OCI-LY1 (cell line): Measurements from ENCODE around the gene HMG20B.

ENCODE experiments used
- H2AFZ ChIP-seq: fragments of 200-600 bp; sonication (generic), shearing (Covaris generic); 2 replicates; pipeline ENCODE4 v1.6.0; 2014; ENCODE audit warnings: antibody characterized with exemption, mild to moderate bottlenecking, low read length
- H3F3A ChIP-seq: fragments of 200-600 bp; sonication (generic), shearing (Covaris generic); 2 replicates; pipeline ENCODE4 v1.6.0; 2014; ENCODE audit warnings: mild to moderate bottlenecking, antibody characterized with exemption, low read length, moderate library complexity; ENCODE audit not compliant: insufficient read depth
- H3K27ac ChIP-seq: fragments of 200-600 bp; sonication (generic); 2 replicates; pipeline ENCODE4 v1.5.1; 2014; ENCODE audit warnings: low read length, mixed run types, mild to moderate bottlenecking, low read depth; ENCODE audit not compliant: poor library complexity, severe bottlenecking
- H3K27me3 ChIP-seq: fragments of 200-600 bp; sonication (generic); 2 replicates; pipeline ENCODE4 v1.6.0; 2014; ENCODE audit warnings: antibody characterized with exemption, mild to moderate bottlenecking, low read length, moderate library complexity; ENCODE audit not compliant: insufficient read depth
- H3K36me3 ChIP-seq: fragments of 200-600 bp; sonication (generic); 2 replicates; pipeline ENCODE4 v1.6.1; 2014; ENCODE audit warnings: mild to moderate bottlenecking, antibody characterized with exemption, low read length, moderate library complexity, mixed read lengths; ENCODE audit not compliant: insufficient read depth
- H3K4me1 ChIP-seq: fragments of 200-600 bp; sonication (generic); 2 replicates; pipeline ENCODE4 v1.5.1; 2014; ENCODE audit warnings: mild to moderate bottlenecking, low read length, moderate library complexity; ENCODE audit not compliant: insufficient read depth, severe bottlenecking
- H3K4me2 ChIP-seq: fragments of 200-600 bp; sonication (generic), shearing (Covaris generic); 2 replicates; pipeline ENCODE4 v1.6.1; 2014; ENCODE audit warnings: low read length
- H3K4me3 ChIP-seq: fragments of 200-600 bp; sonication (generic); 2 replicates; pipeline ENCODE4 v1.5.1; 2014; ENCODE audit warnings: low read length, low read depth, mild to moderate bottlenecking, mixed read lengths; ENCODE audit not compliant: poor library complexity, severe bottlenecking
- H3K79me2 ChIP-seq: fragments of 200-600 bp; shearing (Covaris generic); 2 replicates; pipeline ENCODE4 v1.6.1; 2016; ENCODE audit warnings: mixed run types, low read length, mixed read lengths; ENCODE audit not compliant: insufficient read depth
- H3K9ac ChIP-seq: fragments of 200-600 bp; sonication (generic), shearing (Covaris generic); 2 replicates; pipeline ENCODE4 v1.6.1; 2014; ENCODE audit warnings: mild to moderate bottlenecking, low read length, mixed read lengths
- H3K9me2 ChIP-seq: fragments of 200-600 bp; sonication (generic), shearing (Covaris generic); 2 replicates; pipeline ENCODE4 v1.6.1; 2014; ENCODE audit warnings: low read depth, mild to moderate bottlenecking, low read length, mixed read lengths
- H3K9me3 ChIP-seq: fragments of 200-600 bp; shearing (Covaris generic); 2 replicates; pipeline ENCODE4 v1.6.1; 2014; ENCODE audit warnings: low read length, mixed read lengths
- H4K20me1 ChIP-seq: fragments of 200-600 bp; sonication (generic), shearing (Covaris generic); 2 replicates; pipeline ENCODE4 v1.6.0; 2016; ENCODE audit warnings: mild to moderate bottlenecking, low read length; ENCODE audit not compliant: insufficient read depth
- CTCF ChIP-seq: fragments of 200-600 bp; sonication (generic), shearing (Covaris generic); IDR thresholded peaks from 2 replicates; pipeline ENCODE4 v1.5.1; 2017; ENCODE audit warnings: mild to moderate bottlenecking, antibody characterized with exemption, low read length, moderate library complexity, mixed read lengths
- EZH2 ChIP-seq: fragments of 200-600 bp; sonication (generic), shearing (Covaris generic); IDR thresholded peaks from 2 replicates; pipeline ENCODE4 v1.8.0; 2017; ENCODE audit warnings: borderline replicate concordance, mixed run types, mild to moderate bottlenecking, antibody characterized with exemption, low read length, moderate library complexity, mixed read lengths

Gene HMG20B

DNA sequence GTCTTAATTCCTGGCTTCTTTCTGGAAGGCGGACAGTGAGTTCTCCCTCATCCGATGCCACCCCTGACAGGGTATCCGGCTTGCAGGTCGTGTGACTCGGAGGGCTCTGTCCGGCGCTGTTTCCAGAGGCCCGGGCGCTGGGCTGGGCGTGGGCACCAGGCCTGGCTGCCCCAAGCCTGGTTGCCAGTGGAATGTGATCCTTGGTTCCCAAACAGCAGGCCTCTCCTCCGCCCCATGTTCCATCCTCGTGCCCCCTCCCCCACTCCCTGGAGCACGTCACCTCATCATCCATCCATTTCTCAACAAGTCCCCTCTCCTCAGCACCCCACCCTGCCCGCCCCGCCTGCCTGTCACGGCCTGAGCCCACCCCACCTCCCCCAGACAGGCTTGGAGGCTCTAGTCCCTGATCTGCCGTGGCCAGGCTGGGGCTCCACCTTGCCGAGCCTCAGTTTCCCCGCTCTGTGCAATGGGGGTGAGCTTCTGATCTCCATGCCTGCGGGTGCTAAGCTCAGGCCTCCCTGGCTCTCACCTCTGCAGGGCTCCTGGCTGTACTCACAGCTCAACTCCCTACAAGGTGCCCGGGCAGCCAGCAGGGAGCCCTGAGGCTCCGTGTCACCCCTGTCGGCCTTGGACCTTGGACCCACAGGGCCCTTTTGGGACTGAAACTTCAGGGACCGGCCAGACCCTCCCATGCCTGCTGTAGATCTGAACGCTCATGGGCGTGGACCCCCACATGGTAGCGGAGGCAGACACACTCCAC, 31.7 kb downstream of the HMG20B start:
- Histone ChIP-seq H3K4me2 (no peak overlapping the region; the same call in 1 of the 2 replicates), H3K9me2 (no peaks in the 10 kb centered on the region), H3K27me3 (no peaks in the 10 kb centered on the region; the same call in 1 of the 2 replicates), H3K79me2 (no peaks in the 10 kb centered on the region), H2AFZ (no peak overlapping the region), H3K27ac (no peak overlapping the region), H4K20me1 (no peaks in the 10 kb centered on the region), H3K36me3 (no peaks in the 10 kb centered on the region), H3K9ac (no peak overlapping the region), H3K4me1 (peaks cover 10% of the 10 kb centered on the region), H3K4me3 (no peak overlapping the region), H3F3A (no peaks in the 10 kb centered on the region), H3K9me3 (no peaks in the 10 kb centered on the region)
- TF ChIP-seq CTCF (no peak), EZH2 (no peak)

GRCh38 chr19:3604987-3605343, 32.2 kb downstream of the HMG20B start:
- Histone ChIP-seq H3K9ac (no peak overlapping the region), H3K36me3 (0 out of 2 replicates have a peak, but pooled peaks cover under 1% of the 10 kb centered on the region), H3K27ac (no peak overlapping the region), H2AFZ (no peak overlapping the region), H3K27me3 (no peaks in the 10 kb centered on the region; the same call in 1 of the 2 replicates), H3K9me3 (no peaks in the 10 kb centered on the region), H3K4me2 (no peak overlapping the region; the same call in 1 of the 2 replicates), H3F3A (no peaks in the 10 kb centered on the region), H4K20me1 (no peaks in the 10 kb centered on the region), H3K4me3 (no peak overlapping the region), H3K4me1 (peaks cover 10% of the 10 kb centered on the region), H3K79me2 (no peaks in the 10 kb centered on the region), H3K9me2 (no peaks in the 10 kb centered on the region)
- TF ChIP-seq EZH2 (no peak), CTCF (no peak)

DNA sequence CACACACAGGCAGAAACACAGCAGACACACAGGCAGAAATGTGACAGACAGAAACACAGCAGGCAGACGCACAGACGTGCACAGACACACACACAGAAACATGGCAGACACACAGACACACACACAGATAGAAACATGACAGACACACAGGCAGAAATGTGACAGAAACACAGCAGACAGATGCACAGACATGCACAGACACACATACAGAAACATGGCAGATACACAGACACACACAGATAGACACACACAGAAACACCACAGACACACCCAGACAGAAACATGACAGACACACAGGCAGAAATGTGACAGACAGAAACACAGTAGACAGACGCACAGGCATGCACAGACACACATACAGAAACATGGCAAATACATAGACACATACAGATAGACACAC, 32.6 kb downstream of the HMG20B start:
- Histone ChIP-seq H3K9me2 (no peaks in the 10 kb centered on the region), H3K9me3 (no peaks in the 10 kb centered on the region), H3K27ac (no peak overlapping the region), H3K27me3 (no peaks in the 10 kb centered on the region; the same call in 1 of the 2 replicates), H4K20me1 (no peaks in the 10 kb centered on the region), H3K79me2 (no peaks in the 10 kb centered on the region), H3F3A (no peaks in the 10 kb centered on the region), H3K4me1 (peaks cover 10% of the 10 kb centered on the region), H3K9ac (no peak overlapping the region), H2AFZ (no peak overlapping the region), H3K4me2 (no peak overlapping the region), H3K4me3 (no peak overlapping the region), H3K36me3 (0 out of 2 replicates have a peak, but pooled peaks cover 4% of the 10 kb centered on the region)
- TF ChIP-seq CTCF (no peak), EZH2 (no peak)
